SK-N-MC (cell line): ENCODE results near the gene CACHD1.

Experiments
- EZH2 ChIP-seq: fragments of 200-600 bp; sonication (generic); IDR thresholded peaks from one replicate; pipeline ENCODE4 v1.6.1; 2017; ENCODE audit warnings: antibody characterized with exemption
- FOXP2 ChIP-seq: optimal IDR thresholded peaks from 2 replicates; pipeline ENCODE3; 2011; ENCODE audit warnings: mild to moderate bottlenecking, moderate library complexity; ENCODE audit not compliant: insufficient read depth; ENCODE audit errors: extremely low read length, control extremely low read depth
- POLR2AphosphoS5 ChIP-seq: IDR thresholded peaks from 2 replicates; pipeline ENCODE4 v1.6.1; 2012; ENCODE audit warnings: mild to moderate bottlenecking, low read depth, low read length, borderline replicate concordance

DNA sequence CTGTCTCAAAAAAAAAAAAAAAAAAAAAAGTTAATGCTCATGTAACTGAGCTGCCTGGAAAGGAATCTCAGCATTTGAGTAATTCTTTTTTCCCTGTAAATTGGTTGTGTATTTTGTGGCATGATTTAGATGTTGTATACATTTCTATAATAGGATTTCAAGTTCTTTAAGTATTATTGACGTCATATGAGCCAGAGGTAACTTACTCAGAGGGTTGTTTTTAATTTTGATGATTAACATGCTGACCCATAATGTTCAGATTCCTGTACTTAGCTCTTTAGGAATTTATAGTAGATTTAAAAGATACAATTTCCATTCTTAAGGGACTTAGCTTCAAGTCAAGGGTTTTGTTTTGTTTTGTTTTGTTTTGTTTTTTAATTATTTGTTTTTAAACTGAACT lies 120.4 kb downstream of the CACHD1 start:
- TF ChIP-seq POLR2AphosphoS5 (no peak), EZH2 (no peak), FOXP2 (no peak)
